ENCODE data around the gene CKMT1B.
"Not testable (repeated sequence)": the region's sequence is repeated elsewhere in the genome, so short reads cannot be mapped to it uniquely, and the experiment has no call there.

CKMT1B gene

DNA sequence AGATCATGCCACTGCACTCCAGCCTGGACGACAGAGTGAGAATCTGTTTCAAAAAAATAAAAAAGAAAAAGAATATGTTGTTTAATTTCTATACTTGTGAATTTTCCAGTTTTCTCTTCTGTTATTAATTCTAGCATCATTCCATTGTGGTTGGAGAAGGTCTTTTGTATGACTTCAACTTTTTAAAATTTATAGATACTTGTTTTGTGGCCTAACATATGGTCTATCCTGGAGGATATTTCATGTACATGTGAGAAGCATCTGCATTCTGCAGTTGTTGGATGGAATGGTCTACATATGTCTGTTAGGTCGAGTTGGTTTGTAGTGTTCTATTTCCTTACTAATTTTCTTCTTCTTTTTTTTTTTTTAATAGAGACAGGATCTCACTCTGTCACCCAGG is 40.8 kb upstream of the CKMT1B start:
- Histone ChIP-seq H3K4me3 (ENCODE audit: low read depth, low read length, poor library complexity, severe bottlenecking) (no peak overlapping the region), H3K9me2 (ENCODE audit: low read depth, low read length) (no peaks in the 10 kb centered on the region), H3F3A (ENCODE audit: insufficient read depth, low read length) (no peaks in the 10 kb centered on the region), H3K27ac (ENCODE audit: low read depth, low read length, poor library complexity, severe bottlenecking) (no peak overlapping the region), H3K27me3 (ENCODE audit: insufficient read depth, low read length) (no peaks in the 10 kb centered on the region), H3K9ac (ENCODE audit: low read length) (no peak overlapping the region), H3K79me2 (ENCODE audit: insufficient read depth, low read length) (no peaks in the 10 kb centered on the region), H3K4me1 (ENCODE audit: insufficient read depth, low read length, severe bottlenecking) (no peaks in the 10 kb centered on the region), H3K36me3 (ENCODE audit: insufficient read depth, low read length) (peaks cover 3% of the 10 kb centered on the region; the same call in 1 of the 2 replicates), H2AFZ (ENCODE audit: low read length) (no peak overlapping the region), H3K4me2 (ENCODE audit: low read length) (no peak overlapping the region), H4K20me1 (ENCODE audit: insufficient read depth, low read length) (no peaks in the 10 kb centered on the region), H3K9me3 (ENCODE audit: low read length) (no peaks in the 10 kb centered on the region)
- no peak for TF ChIP-seq EZH2 (IDR thresholded peaks at IDR 0.05; ENCODE audit: borderline replicate concordance, low read length)
- TF ChIP-seq, protein P1, sequence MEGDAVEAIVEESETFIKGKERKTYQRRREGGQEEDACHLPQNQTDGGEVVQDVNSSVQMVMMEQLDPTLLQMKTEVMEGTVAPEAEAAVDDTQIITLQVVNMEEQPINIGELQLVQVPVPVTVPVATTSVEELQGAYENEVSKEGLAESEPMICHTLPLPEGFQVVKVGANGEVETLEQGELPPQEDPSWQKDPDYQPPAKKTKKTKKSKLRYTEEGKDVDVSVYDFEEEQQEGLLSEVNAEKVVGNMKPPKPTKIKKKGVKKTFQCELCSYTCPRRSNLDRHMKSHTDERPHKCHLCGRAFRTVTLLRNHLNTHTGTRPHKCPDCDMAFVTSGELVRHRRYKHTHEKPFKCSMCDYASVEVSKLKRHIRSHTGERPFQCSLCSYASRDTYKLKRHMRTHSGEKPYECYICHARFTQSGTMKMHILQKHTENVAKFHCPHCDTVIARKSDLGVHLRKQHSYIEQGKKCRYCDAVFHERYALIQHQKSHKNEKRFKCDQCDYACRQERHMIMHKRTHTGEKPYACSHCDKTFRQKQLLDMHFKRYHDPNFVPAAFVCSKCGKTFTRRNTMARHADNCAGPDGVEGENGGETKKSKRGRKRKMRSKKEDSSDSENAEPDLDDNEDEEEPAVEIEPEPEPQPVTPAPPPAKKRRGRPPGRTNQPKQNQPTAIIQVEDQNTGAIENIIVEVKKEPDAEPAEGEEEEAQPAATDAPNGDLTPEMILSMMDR (IDR thresholded peaks at IDR 0.05; ENCODE audit: low read length): no peak

DNA sequence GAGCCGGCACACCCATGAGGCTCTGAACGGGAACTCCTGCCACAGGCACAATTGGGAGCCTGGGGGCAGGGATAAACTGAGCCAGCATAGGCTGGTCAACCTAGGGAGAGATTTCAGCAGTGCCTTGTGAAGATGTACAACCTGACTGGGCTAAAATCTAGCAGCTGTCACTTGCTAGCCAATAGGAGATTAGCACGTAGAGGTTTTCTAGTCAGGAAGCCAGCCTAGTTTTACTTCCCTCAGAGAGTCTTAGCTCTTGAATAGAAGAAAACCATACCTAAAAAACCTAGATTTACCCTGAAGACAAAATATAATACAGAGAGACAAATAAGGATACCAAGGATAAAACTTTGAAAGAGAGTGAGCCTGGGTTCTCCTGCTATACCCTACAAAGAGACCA is 31.1 kb upstream of the CKMT1B start:
- not testable (repeated sequence) for H3K79me2 ChIP-seq (ENCODE audit: insufficient read depth, low read length); H3K36me3 ChIP-seq (ENCODE audit: insufficient read depth, low read length); H3F3A ChIP-seq (ENCODE audit: insufficient read depth, low read length); H3K9me3 ChIP-seq (ENCODE audit: low read length); H2AFZ ChIP-seq (ENCODE audit: low read length); H3K4me1 ChIP-seq (ENCODE audit: insufficient read depth, low read length, severe bottlenecking); H3K4me2 ChIP-seq (ENCODE audit: low read length); H3K27me3 ChIP-seq (ENCODE audit: insufficient read depth, low read length); H3K9me2 ChIP-seq (ENCODE audit: low read depth, low read length); H4K20me1 ChIP-seq (ENCODE audit: insufficient read depth, low read length); H3K27ac ChIP-seq (ENCODE audit: low read depth, low read length, poor library complexity, severe bottlenecking); H3K4me3 ChIP-seq (ENCODE audit: low read depth, low read length, poor library complexity, severe bottlenecking); H3K9ac ChIP-seq (ENCODE audit: low read length)

DNA sequence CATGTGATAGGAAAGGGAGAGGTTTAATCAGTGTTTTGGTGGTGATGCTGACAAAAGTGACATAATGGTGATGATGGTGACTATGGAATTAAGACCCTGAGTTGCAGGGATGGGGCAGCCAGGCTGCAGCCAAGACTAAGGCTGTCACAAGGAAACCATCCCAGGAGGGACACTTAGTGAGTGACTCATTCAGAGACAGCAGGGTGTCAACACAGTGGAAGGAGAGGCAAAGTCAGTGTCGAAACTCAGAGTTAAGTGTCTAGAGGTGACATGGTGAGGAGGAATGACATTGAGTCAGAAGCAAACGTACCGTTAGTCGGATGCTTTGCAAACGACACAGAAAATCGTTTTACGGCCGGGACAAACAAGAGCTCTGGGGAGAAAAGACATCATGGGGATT is 30.0 kb upstream of the CKMT1B start:
- H3K9ac ChIP-seq (ENCODE audit: low read length); H3K9me3 ChIP-seq (ENCODE audit: low read length); H3K79me2 ChIP-seq (ENCODE audit: insufficient read depth, low read length); H3K4me1 ChIP-seq (ENCODE audit: insufficient read depth, low read length, severe bottlenecking); H3K9me2 ChIP-seq (ENCODE audit: low read depth, low read length); H3F3A ChIP-seq (ENCODE audit: insufficient read depth, low read length); H3K36me3 ChIP-seq (ENCODE audit: insufficient read depth, low read length); H2AFZ ChIP-seq (ENCODE audit: low read length); H3K27me3 ChIP-seq (ENCODE audit: insufficient read depth, low read length); H3K4me3 ChIP-seq (ENCODE audit: low read depth, low read length, poor library complexity, severe bottlenecking); H3K27ac ChIP-seq (ENCODE audit: low read depth, low read length, poor library complexity, severe bottlenecking); H3K4me2 ChIP-seq (ENCODE audit: low read length); H4K20me1 ChIP-seq (ENCODE audit: insufficient read depth, low read length): not testable (repeated sequence)

DNA sequence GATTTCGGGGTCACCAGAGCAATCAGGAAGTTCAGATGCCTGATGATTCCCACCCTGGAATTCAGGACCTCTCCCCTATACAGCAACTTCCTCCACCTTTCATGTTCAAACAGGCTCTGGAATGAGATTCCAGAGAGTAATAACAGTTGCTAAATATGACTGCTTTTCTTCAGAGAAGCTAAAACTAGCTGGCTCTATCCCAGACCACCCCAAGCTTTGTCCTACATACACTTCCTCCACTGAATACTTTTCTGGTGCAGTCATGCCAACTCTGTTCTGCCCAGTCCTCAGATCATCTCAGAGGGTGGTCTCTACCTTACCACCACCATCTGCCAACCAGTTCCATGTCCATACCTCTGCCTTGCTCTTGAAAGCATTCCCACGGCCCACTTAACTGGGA is 27.2 kb upstream of the CKMT1B start:
- not testable (repeated sequence) for H2AFZ ChIP-seq (ENCODE audit: low read length); H4K20me1 ChIP-seq (ENCODE audit: insufficient read depth, low read length); H3K36me3 ChIP-seq (ENCODE audit: insufficient read depth, low read length); H3K27me3 ChIP-seq (ENCODE audit: insufficient read depth, low read length); H3K4me1 ChIP-seq (ENCODE audit: insufficient read depth, low read length, severe bottlenecking); H3K9me2 ChIP-seq (ENCODE audit: low read depth, low read length); H3F3A ChIP-seq (ENCODE audit: insufficient read depth, low read length); H3K4me3 ChIP-seq (ENCODE audit: low read depth, low read length, poor library complexity, severe bottlenecking); H3K4me2 ChIP-seq (ENCODE audit: low read length); H3K27ac ChIP-seq (ENCODE audit: low read depth, low read length, poor library complexity, severe bottlenecking); H3K9ac ChIP-seq (ENCODE audit: low read length); H3K79me2 ChIP-seq (ENCODE audit: insufficient read depth, low read length); H3K9me3 ChIP-seq (ENCODE audit: low read length)

DNA sequence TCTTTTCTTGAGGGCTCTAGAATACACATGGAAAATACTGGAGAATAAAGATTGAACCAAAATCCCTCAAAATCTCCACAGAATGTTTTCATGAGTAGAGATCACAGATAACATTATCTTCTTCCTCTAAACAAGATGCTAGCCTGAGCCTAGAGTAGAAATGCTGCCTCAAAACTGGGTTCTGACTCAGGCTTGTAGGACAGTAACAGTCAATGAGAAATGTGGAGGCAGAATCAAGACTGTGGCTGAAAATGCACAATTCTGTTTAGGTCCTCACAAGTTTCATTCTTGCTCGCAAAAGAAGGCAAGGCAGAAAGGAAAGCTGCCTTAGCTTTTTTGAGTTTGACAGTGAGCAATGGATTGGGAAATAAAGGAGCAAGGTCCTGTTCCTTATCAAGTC is 19.2 kb upstream of the CKMT1B start:
- H4K20me1 ChIP-seq (ENCODE audit: insufficient read depth, low read length); H3K79me2 ChIP-seq (ENCODE audit: insufficient read depth, low read length); H3K4me2 ChIP-seq (ENCODE audit: low read length); H3K36me3 ChIP-seq (ENCODE audit: insufficient read depth, low read length); H3K4me1 ChIP-seq (ENCODE audit: insufficient read depth, low read length, severe bottlenecking); H3K9me3 ChIP-seq (ENCODE audit: low read length); H2AFZ ChIP-seq (ENCODE audit: low read length); H3K9ac ChIP-seq (ENCODE audit: low read length); H3K27me3 ChIP-seq (ENCODE audit: insufficient read depth, low read length); H3K9me2 ChIP-seq (ENCODE audit: low read depth, low read length); H3K4me3 ChIP-seq (ENCODE audit: low read depth, low read length, poor library complexity, severe bottlenecking); H3K27ac ChIP-seq (ENCODE audit: low read depth, low read length, poor library complexity, severe bottlenecking); H3F3A ChIP-seq (ENCODE audit: insufficient read depth, low read length): not testable (repeated sequence)

DNA sequence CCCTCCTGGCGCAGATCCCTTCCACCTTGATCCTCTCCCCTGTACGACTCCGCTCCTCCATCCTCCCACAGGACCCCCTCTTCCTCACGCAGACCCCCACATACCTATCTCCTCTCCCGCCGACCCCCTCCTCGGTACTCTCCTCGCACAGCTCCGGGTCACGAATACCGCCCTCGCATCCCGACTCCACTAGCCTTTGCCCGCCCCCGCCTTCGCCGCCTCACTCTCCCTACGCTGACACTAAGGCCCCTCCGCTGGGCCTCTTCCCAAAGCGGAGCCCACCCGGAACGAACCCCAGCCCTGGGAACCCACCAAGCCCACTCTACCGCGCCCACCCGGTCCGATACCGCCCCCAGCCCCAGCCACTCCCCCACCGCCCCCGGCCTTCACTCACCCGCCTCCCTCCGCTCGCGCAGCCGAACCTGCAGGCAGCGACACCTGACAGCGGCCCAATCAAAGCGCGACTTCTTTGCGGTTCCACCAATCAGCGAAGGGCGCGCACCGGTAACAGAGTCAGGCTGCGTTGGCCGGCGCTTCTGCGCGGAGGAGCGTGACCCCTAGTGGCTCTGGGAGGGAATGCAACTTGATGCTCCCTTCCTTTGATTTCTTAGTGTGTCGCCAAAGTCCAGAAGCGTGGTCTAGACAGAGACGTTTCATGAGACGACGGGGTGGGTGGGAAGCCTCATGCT is 3.9 kb upstream of the CKMT1B start, which contains the start of gene PPIP5K1:
TSS of gene PPIP5K1 (minus strand) at position 431 of the 689 bp plus-strand sequence. CDS start 5,704 bp downstream, outside the sequence.
- not testable (repeated sequence) for H3K4me2 ChIP-seq (ENCODE audit: low read length); H3K9ac ChIP-seq (ENCODE audit: low read length); H3K4me1 ChIP-seq (ENCODE audit: insufficient read depth, low read length, severe bottlenecking); H3K27me3 ChIP-seq (ENCODE audit: insufficient read depth, low read length); H3K36me3 ChIP-seq (ENCODE audit: insufficient read depth, low read length); H3K79me2 ChIP-seq (ENCODE audit: insufficient read depth, low read length); H4K20me1 ChIP-seq (ENCODE audit: insufficient read depth, low read length); H2AFZ ChIP-seq (ENCODE audit: low read length); H3F3A ChIP-seq (ENCODE audit: insufficient read depth, low read length); H3K9me3 ChIP-seq (ENCODE audit: low read length); H3K4me3 ChIP-seq (ENCODE audit: low read depth, low read length, poor library complexity, severe bottlenecking); H3K9me2 ChIP-seq (ENCODE audit: low read depth, low read length); H3K27ac ChIP-seq (ENCODE audit: low read depth, low read length, poor library complexity, severe bottlenecking)

DNA sequence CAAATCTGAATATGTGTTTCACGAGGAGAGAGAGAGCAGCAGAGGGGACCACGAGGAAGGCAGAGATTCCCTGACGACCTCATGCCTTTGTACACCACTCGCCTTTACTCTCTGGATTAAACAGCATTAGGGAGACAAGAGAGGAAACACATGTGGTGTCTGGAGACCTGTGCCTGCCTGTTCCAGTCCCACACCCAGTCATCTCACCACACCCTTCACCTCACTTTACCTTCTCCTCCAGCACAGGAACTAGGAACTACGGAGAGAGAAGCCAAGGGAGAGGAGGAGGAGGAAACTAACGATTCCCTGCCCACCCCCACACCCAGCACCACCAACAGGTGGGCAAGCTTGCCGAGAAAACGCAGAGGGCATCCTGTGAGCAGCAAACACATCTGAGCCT is 986 bp upstream of the CKMT1B start:
- H3K79me2 ChIP-seq (ENCODE audit: insufficient read depth, low read length); H3K4me1 ChIP-seq (ENCODE audit: insufficient read depth, low read length, severe bottlenecking); H3K9me2 ChIP-seq (ENCODE audit: low read depth, low read length); H3K27me3 ChIP-seq (ENCODE audit: insufficient read depth, low read length); H3F3A ChIP-seq (ENCODE audit: insufficient read depth, low read length); H3K4me3 ChIP-seq (ENCODE audit: low read depth, low read length, poor library complexity, severe bottlenecking); H4K20me1 ChIP-seq (ENCODE audit: insufficient read depth, low read length); H3K4me2 ChIP-seq (ENCODE audit: low read length); H3K9ac ChIP-seq (ENCODE audit: low read length); H3K9me3 ChIP-seq (ENCODE audit: low read length); H2AFZ ChIP-seq (ENCODE audit: low read length); H3K36me3 ChIP-seq (ENCODE audit: insufficient read depth, low read length); H3K27ac ChIP-seq (ENCODE audit: low read depth, low read length, poor library complexity, severe bottlenecking): not testable (repeated sequence)

Data from OCI-LY1 (cell line).